MG63 (cell line): ENCODE data around the gene PCF11. TPM values are rescaled to one million over a fixed set of nuclear protein-coding genes. Genes with fewer than 3 reads are reported as not detected.

Experiments
- DNase-seq: peaks from one replicate; pipeline ENCODE4 v3.0.0-alpha.2; 2020
- H3K27me3 ChIP-seq: fragments of 250-450 bp; sonication (Bioruptor Pico); 2 replicates; pipeline ENCODE4 v1.5.1; 2020; ENCODE audit warnings: mild to moderate bottlenecking, moderate library complexity
- H3K36me3 ChIP-seq: fragments of 250-450 bp; sonication (Bioruptor Pico); 2 replicates; pipeline ENCODE4 v1.5.1; 2020; ENCODE audit warnings: mild to moderate bottlenecking, moderate library complexity
- H3K4me3 ChIP-seq: fragments of 250-450 bp; sonication (Bioruptor Pico); 2 replicates; pipeline ENCODE4 v1.5.1; 2020; ENCODE audit warnings: mild to moderate bottlenecking, moderate library complexity
- H3K9me3 ChIP-seq: fragments of 250-450 bp; sonication (Bioruptor Pico); 2 replicates; pipeline ENCODE4 v1.5.1; 2020; ENCODE audit warnings: mild to moderate bottlenecking, moderate library complexity
- total RNA-seq: library from RNA; depleted of rRNA; stranded (reverse); fragments of >200 nt; shearing (Covaris generic); gene quantifications from 2 replicates; pipeline ENCODE4 v1.2.3, GENCODE V29; 2014; ENCODE audit warnings: low replicate concordance

PCF11 gene
- total RNA-seq, 1 experiment from 2014 or later, result 18.0 TPM

GRCh38 chr11:83170865-83171264, 13.9 kb downstream of the PCF11 start:
- Histone ChIP-seq H3K9me3 (no peaks in the 10 kb centered on the region), H3K36me3 (peaks cover 95% of the 10 kb centered on the region), H3K27me3 (no peaks in the 10 kb centered on the region), H3K4me3 (no peak overlapping the region)
- no peak for DNase-seq

GRCh38 chr11:83172551-83172950, 15.6 kb downstream of the PCF11 start:
- H3K36me3 ChIP-seq, result peaks cover 92% of the 10 kb centered on the region
- DNase-seq, result no peak
- H3K4me3 ChIP-seq, result no peak overlapping the region

GRCh38 chr11:83174008-83174407, 17.1 kb downstream of the PCF11 start:
- Histone ChIP-seq H3K9me3 (no peaks in the 10 kb centered on the region), H3K36me3 (peaks cover 90% of the 10 kb centered on the region), H3K4me3 (no peak overlapping the region), H3K27me3 (no peaks in the 10 kb centered on the region)
- no peak for DNase-seq

More at GRCh38 chr11:83172551-83172950, 15.6 kb downstream of the PCF11 start:
- no peaks in the 10 kb centered on the region for H3K27me3 ChIP-seq
- H3K9me3 ChIP-seq, result no peaks in the 10 kb centered on the region

DNA sequence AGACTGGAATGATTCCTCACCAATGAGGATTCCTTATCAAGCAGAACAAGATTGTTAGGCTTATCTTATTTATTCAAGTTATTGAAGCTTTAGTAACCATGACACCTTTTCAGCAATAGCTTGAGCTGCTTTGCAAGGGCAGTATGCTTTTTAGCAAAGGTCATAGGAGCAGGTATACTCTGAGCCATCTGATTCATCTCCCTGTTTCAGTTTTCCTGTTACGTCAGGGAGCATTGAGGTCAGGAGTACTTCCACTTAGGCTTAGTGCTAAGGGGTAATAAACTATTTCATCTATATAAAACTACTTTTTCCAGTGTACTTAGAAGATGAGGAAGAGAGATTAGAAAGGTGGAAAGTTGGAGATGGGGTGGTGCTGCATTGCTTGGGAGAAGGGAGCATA, 18.9 kb downstream of the PCF11 start:
- Histone ChIP-seq H3K9me3 (no peaks in the 10 kb centered on the region), H3K4me3 (no peak overlapping the region), H3K27me3 (no peaks in the 10 kb centered on the region), H3K36me3 (peaks cover 88% of the 10 kb centered on the region)
- DNase-seq, result no peak

GRCh38 chr11:83181815-83182214, 24.9 kb downstream of the PCF11 start:
- H3K36me3 ChIP-seq, result peaks cover 87% of the 10 kb centered on the region
- H3K4me3 ChIP-seq, result no peak overlapping the region
- H3K27me3 ChIP-seq, result no peaks in the 10 kb centered on the region
- DNase-seq, result no peak
- H3K9me3 ChIP-seq, result no peaks in the 10 kb centered on the region

- Histone ChIP-seq H3K36me3 (peaks cover 73% of the 10 kb centered on the region), H3K27me3 (no peaks in the 10 kb centered on the region), H3K4me3 (no peak overlapping the region), H3K9me3 (no peaks in the 10 kb centered on the region)
- no peak for DNase-seq
These were observed 28.8 kb downstream of the PCF11 start for GRCh38 chr11:83185767-83186166.

GRCh38 chr11:83187465-83187864, 30.5 kb downstream of the PCF11 start:
- Histone ChIP-seq H3K4me3 (no peak overlapping the region), H3K27me3 (no peaks in the 10 kb centered on the region), H3K9me3 (no peaks in the 10 kb centered on the region), H3K36me3 (peaks cover 76% of the 10 kb centered on the region)
- DNase-seq, result no peak

GRCh38 chr11:83191491-83191890, 34.6 kb downstream of the PCF11 start:
- Histone ChIP-seq H3K27me3 (no peaks in the 10 kb centered on the region), H3K36me3 (peaks cover 43% of the 10 kb centered on the region), H3K4me3 (no peak overlapping the region), H3K9me3 (no peaks in the 10 kb centered on the region)
- DNase-seq, result no peak

GRCh38 chr11:83191986-83192385, 35.1 kb downstream of the PCF11 start:
- DNase-seq, result no peak
- Histone ChIP-seq H3K27me3 (no peaks in the 10 kb centered on the region), H3K36me3 (peaks cover 38% of the 10 kb centered on the region), H3K4me3 (no peak overlapping the region; the same call in 1 of the 2 replicates), H3K9me3 (no peaks in the 10 kb centered on the region)

- no peak for DNase-seq
- peak overlapping the region; percentile 83 for H3K4me3 ChIP-seq
- H3K27me3 ChIP-seq, result no peaks in the 10 kb centered on the region
- peaks cover 32% of the 10 kb centered on the region for H3K36me3 ChIP-seq
- no peaks in the 10 kb centered on the region for H3K9me3 ChIP-seq
These were observed 35.8 kb downstream of the PCF11 start for GRCh38 chr11:83192606-83193245.

- peak within 1 kb of the TSS; percentile 83 for H3K4me3 ChIP-seq
- no peaks in the 10 kb centered on the region for H3K9me3 ChIP-seq
- H3K36me3 ChIP-seq, result peaks cover 26% of the 10 kb centered on the region
- H3K27me3 ChIP-seq, result no peaks in the 10 kb centered on the region
- peak; percentile 93 for DNase-seq
These were observed 36.7 kb downstream of the PCF11 start, which contains the start of gene ANKRD42 for GRCh38 chr11:83193315-83194280. Gene ANKRD42, plus strand, starts transcription at chr11:83193712. Its CDS starts 959 bp downstream, at chr11:83194671.

DNA sequence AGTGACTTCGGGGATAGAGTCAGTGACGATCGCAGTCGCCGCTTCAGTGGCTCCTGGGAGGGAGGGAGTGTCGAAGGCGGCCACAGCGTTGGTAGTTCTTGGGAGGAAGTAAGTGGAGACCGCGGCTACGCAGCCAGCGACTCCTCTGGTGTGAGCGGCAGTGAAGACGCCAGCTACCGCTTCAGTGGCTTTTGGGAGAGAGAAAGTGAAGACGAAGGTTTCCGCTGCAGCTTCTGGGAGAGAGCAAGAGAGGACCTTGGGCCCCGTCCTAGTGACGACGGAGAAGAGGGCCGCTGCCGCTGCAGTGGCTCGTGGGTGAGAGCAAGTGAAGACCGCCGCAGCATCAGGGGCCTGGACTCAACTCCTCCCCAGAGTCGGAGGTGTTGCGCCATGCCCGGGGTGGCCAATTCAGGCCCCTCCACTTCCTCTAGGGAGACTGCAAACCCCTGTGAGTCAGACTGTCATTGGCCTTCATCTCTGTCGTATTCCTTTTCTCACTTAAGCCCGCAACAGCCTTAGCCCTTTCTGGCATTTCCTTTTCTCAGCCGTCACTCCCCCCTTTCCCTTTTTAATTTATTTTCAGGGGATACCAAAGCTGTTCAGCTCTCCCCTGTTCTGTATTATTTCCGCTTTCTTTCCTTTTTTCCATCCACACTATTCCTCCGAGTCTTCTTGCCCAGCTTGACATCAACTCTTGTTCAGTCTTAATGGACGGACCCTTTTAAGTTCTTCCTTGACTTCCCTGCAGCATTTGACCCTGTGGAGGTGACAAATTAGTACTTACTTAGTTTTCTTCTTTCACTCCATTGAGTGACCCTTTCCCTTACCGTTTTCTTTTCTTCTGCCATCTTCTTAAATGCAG, 37.6 kb downstream of the PCF11 start:
- peak; percentile 66 for DNase-seq
- Histone ChIP-seq H3K27me3 (no peaks in the 10 kb centered on the region), H3K4me3 (peak overlapping the region; percentile 83), H3K36me3 (peaks cover 30% of the 10 kb centered on the region), H3K9me3 (no peaks in the 10 kb centered on the region)

GRCh38 chr11:83195143-83195466, 38.2 kb downstream of the PCF11 start:
- no peak for DNase-seq
- H3K9me3 ChIP-seq, result no peaks in the 10 kb centered on the region
- H3K4me3 ChIP-seq, result peak overlapping the region; percentile 83
- H3K36me3 ChIP-seq, result peaks cover 34% of the 10 kb centered on the region
- H3K27me3 ChIP-seq, result no peaks in the 10 kb centered on the region

- H3K9me3 ChIP-seq, result no peaks in the 10 kb centered on the region
- H3K4me3 ChIP-seq, result peak overlapping the region; percentile 83; the same call in 1 of the 2 replicates
- H3K27me3 ChIP-seq, result no peaks in the 10 kb centered on the region
- DNase-seq, result no peak
- peaks cover 33% of the 10 kb centered on the region for H3K36me3 ChIP-seq
These were observed 38.7 kb downstream of the PCF11 start for GRCh38 chr11:83195649-83196048.

- no peak for DNase-seq
- Histone ChIP-seq H3K9me3 (no peaks in the 10 kb centered on the region), H3K36me3 (peaks cover 24% of the 10 kb centered on the region), H3K4me3 (no peak overlapping the region), H3K27me3 (no peaks in the 10 kb centered on the region)
These were observed 43.1 kb downstream of the PCF11 start for GRCh38 chr11:83200035-83200434.

- no peaks in the 10 kb centered on the region for H3K9me3 ChIP-seq
- H3K36me3 ChIP-seq, result peaks cover 18% of the 10 kb centered on the region
- DNase-seq, result no peak
- H3K4me3 ChIP-seq, result no peak overlapping the region
- H3K27me3 ChIP-seq, result no peaks in the 10 kb centered on the region
These were observed 48.8 kb downstream of the PCF11 start for GRCh38 chr11:83205608-83206185.
